Bronchial smooth muscle cell (primary cell): ENCODE results near the gene CSNK1D. TPM values are rescaled to one million over a fixed set of nuclear protein-coding genes. Genes with fewer than 3 reads are reported as not detected.

Source experiments
- total RNA-seq: library from RNA; depleted of rRNA; stranded (reverse); fragments of >200 nt; gene quantifications from 2 replicates; pipeline ENCODE4 v1.2.1, GENCODE V29; 2014

Gene CSNK1D
- total RNA-seq, result 46.2 and 64.2 TPM in 2 replicates

DNA sequence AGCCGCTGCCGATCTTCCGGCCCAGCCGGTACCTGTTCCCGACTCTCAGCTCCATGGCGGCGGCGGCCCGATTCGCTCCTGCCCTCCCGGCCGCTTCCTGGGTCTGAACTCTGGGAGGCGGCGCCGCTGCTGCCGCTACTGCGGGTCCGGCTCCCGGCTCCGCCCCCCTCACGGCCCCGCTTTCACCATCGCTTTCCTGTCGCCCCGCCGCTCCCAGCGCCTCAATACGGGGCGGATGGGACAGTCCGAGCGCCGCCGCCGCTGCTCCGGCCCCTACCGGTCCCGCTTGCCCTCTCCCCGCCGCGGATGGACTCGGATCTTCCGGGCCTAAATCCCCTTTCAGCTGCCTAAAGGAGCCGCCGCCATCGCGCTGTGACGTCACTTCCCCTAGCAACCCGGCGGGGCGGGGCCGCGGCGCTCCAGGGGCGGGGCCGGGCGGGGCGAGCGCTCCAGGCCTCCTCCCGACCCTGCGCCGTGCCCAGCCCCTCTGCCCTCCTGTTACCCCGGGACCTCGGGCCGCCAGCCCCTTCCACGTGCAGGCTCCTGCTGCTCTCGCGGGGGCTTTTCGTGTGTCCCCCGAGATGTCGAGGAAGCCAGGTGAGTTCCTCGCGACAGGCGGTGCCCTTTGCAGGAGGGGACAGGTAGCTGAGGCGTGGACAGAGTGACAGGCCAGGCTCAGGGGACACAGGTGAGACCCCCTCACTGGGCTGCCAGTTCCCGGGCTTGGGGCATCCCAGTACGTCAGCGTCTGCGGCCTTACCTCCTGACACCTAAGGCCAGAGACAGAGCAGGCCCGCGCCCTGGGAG, at the start of gene CSNK1D:
CSNK1D (minus strand) TSS at position 374 of the 807 bp plus-strand sequence; CDS start at position 55, 319 bp downstream.

GRCh38 chr17:82317394-82318168, 44.1 kb upstream of the CSNK1D start, which contains the start of gene CD7:
CD7 (minus strand) TSS chr17:82317608; CDS start chr17:82317495, 113 bp downstream.

DNA sequence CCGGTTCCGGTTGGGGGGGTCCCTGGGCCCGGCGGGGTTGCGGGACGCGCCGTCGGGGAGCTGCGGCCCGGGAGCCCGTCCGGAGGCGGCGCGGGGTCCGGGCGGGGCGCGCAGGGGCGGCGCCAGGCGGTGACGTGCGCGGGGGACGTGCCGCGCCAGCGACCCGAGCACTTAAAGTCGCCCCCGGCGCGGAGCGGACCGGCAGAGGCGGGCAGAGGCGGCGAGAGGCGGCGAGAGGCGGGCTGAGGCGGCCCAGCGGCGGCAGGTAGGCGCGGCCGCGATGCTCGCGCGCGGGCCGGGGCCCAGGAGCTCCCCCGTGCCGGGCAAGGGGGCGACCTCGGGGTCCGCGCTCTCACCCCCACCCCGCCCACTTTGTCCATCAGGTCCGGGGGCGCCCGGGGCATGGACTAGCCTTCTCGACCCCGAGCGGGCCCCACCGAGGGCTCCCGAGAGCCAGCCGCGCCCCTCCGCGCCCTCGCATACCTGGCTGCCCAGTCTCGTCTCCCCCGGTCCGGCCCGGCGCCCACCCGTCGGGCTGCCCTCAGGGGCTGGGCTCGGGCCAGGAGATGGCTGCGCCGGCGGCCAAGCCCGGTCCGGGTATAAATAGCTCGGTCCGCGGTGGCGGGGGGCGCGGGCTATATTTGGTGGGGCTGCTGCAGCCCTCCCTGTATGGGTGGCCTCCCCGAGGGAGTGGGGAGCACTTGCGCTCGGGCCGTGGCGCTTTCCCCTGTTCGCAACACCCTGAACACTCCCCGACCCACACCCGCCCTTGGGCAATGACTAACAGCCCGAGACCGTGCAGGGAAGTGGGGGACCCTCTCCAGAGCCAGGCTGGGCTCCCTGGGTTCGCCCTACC, 44.4 kb downstream of the CSNK1D start, which contains the start of gene SLC16A3:
SLC16A3 (plus strand) TSS at position 201 of the 856 bp plus-strand sequence. CDS start 6,967 bp downstream, outside the sequence.

DNA sequence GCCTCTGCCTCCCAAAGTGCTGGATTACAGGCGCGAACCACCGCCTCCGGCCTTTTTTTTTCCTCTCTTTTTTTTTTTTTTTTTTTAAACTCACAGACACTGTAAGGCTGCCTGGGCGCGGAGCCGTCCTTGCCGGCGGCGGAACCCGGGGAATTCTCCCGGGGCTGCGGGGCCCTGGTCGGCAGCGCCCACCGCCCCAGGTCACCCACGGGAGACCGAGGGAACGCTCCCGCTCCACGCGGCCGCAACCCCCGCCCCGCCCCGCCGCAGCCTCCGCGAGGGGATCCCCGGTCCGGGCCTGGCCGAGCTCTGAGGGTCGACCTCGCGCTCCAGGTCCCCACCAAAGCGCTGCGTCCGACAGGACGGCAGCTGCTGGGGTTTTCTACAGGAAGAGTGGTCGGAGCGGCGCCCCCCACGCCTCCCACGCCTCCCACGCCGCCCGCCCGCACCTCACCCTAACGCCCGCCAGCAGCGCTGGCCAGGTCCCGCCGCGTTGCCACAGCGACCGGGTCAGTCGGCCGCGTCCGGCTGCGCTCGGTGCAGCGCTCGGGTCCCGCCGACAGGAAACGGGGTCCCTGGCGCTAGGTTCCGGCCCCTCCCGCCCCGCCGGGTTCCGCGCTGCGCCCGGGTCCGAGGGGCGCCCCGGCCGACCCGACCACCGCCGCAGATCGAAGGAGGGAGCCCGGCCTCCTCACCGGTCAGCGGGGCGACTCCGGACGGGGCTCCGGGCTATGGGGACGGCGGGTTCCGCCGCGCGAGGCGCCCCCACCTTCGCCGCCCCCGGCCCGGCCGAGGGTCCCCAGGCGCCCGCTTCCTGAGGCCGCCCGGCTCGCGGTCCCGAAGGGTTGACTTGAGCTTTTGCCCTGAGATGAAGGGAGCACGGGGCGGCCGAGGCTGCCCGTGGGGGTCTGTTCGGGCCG, 60.9 kb downstream of the CSNK1D start, which contains the start of gene CCDC57:
CCDC57 (minus strand) TSS at position 512 of the 920 bp plus-strand sequence. CDS start 10,898 bp downstream, outside the sequence.

Other genes starting within 250 kb of the CSNK1D start
- 5.4 and 5.7 TPM in 2 replicates for gene RAC3, start 242.0 kb downstream of the CSNK1D start, total RNA-seq
- gene DCXR, start 236.0 kb downstream of the CSNK1D start, total RNA-seq, result 25.1 and 30.3 TPM in 2 replicates
- 24.6 and 26.8 TPM in 2 replicates for gene RFNG, start 221.9 kb downstream of the CSNK1D start, total RNA-seq
- gene GPS1, start 221.8 kb downstream of the CSNK1D start, total RNA-seq, result 92.8 and 95.1 TPM in 2 replicates
- gene DUS1L, start 207.9 kb downstream of the CSNK1D start, total RNA-seq, result 34.8 and 43.7 TPM in 2 replicates
- gene FASN, start 175.5 kb downstream of the CSNK1D start, total RNA-seq, result 63.3 and 80.4 TPM in 2 replicates
- gene CCDC57, start 60.9 kb downstream of the CSNK1D start, total RNA-seq, result 11.8 and 12.5 TPM in 2 replicates
- gene SLC16A3, start 44.7 kb downstream of the CSNK1D start, total RNA-seq, result 54.5 and 74.1 TPM in 2 replicates
- gene CD7, start 43.9 kb upstream of the CSNK1D start, total RNA-seq, result 0.43 TPM in 1 of 2 replicates, not detected in the other
- 20.2 and 38.8 TPM in 2 replicates for gene SECTM1, start 60.1 kb upstream of the CSNK1D start, total RNA-seq
- under 0.01 TPM in 1 of 2 replicates, not detected in the other for gene TEX19, start 85.5 kb upstream of the CSNK1D start, total RNA-seq
- gene UTS2R, start 98.1 kb upstream of the CSNK1D start, total RNA-seq, result not detected in 2 replicates
- gene HEXD, start 144.6 kb upstream of the CSNK1D start, total RNA-seq, result 12.8 and 14.0 TPM in 2 replicates
- 22.5 and 48.0 TPM in 2 replicates for gene OGFOD3, start 144.9 kb upstream of the CSNK1D start, total RNA-seq
- gene CYBC1, start 177.1 kb upstream of the CSNK1D start, total RNA-seq, result 49.2 and 65.9 TPM in 2 replicates
- 17.7 and 38.7 TPM in 2 replicates for gene NARF, start 185.0 kb upstream of the CSNK1D start, total RNA-seq
- 19.5 and 19.7 TPM in 2 replicates for gene FOXK2, start 246.0 kb upstream of the CSNK1D start, total RNA-seq